Natural killer cell (primary cell): ENCODE data around the gene LRRC32. TPM values are rescaled to one million over a fixed set of nuclear protein-coding genes. Genes with fewer than 3 reads are reported as not detected.

Source experiments
- ATAC-seq, 3 donors: fragments of 150-1000 bp in 2 of 3; fragments of 200-7000 bp in 1 of 3; cut with Tn5 transposase; 1 replicate in 1 of 3; 2 replicates in 2 of 3; pipeline ENCODE4 v1.10.0; 2021; ENCODE audit warnings: mild to moderate bottlenecking in 2 of 3, moderate library complexity in 2 of 3
- DNase-seq, 2 donors: peaks; one replicate each; pipeline versions ENCODE4 v3.0.0 to v3.0.0-alpha.2; 2013 to 2021; ENCODE audit warnings: mixed read lengths in 1 of 2
- H3K27ac ChIP-seq: one replicate; pipeline ENCODE4 v1.5.1; 2013; ENCODE audit warnings: mild to moderate bottlenecking, low read length
- H3K27me3 ChIP-seq: one replicate; pipeline ENCODE4 v1.6.1; 2013; ENCODE audit warnings: low read length; ENCODE audit not compliant: control insufficient read depth, insufficient read depth
- H3K36me3 ChIP-seq: one replicate; pipeline ENCODE4 v1.6.1; 2013; ENCODE audit warnings: low read length; ENCODE audit not compliant: control insufficient read depth, insufficient read depth
- H3K4me1 ChIP-seq: one replicate; pipeline ENCODE4 v1.6.1; 2013; ENCODE audit warnings: low read length; ENCODE audit not compliant: control insufficient read depth, insufficient read depth
- H3K4me3 ChIP-seq: one replicate; pipeline ENCODE4 v1.5.1; 2013; ENCODE audit warnings: low read length
- H3K9me3 ChIP-seq: one replicate; pipeline ENCODE4 v1.6.1; 2013; ENCODE audit warnings: low read length; ENCODE audit not compliant: control insufficient read depth, insufficient read depth
- H3K27ac Mint-ChIP-seq, 2 donors: one replicate each; pipeline ENCODE4 v1.8.0; 2022; ENCODE audit warnings: mild to moderate bottlenecking in 2 of 2, mixed read lengths in 2 of 2, moderate library complexity in 1 of 2
- H3K27me3 Mint-ChIP-seq, 2 donors: one replicate each; pipeline ENCODE4 v1.8.0; 2022; ENCODE audit warnings: low read depth in 2 of 2, mixed read lengths in 2 of 2
- H3K36me3 Mint-ChIP-seq: one replicate; pipeline ENCODE4 v1.8.0; 2022; ENCODE audit warnings: mixed read lengths
- H3K4me1 Mint-ChIP-seq, 2 donors: one replicate each; pipeline ENCODE4 v1.8.0; 2022; ENCODE audit warnings: mixed read lengths in 2 of 2
- H3K4me3 Mint-ChIP-seq: one replicate; pipeline ENCODE4 v1.8.0; 2022; ENCODE audit warnings: mild to moderate bottlenecking, moderate library complexity, mixed read lengths
- H3K9me3 Mint-ChIP-seq, 2 donors: one replicate each; pipeline ENCODE4 v1.8.0; 2022; ENCODE audit warnings: mixed read lengths in 2 of 2
- CTCF ChIP-seq: fragments of 200-600 bp; IDR thresholded peaks from one replicate; pipeline ENCODE4 v1.8.0; 2022; ENCODE audit warnings: antibody characterized with exemption
- WGBS: methylation state at CpG from one replicate; pipeline ENCODE4 v1.1.7; 2013; ENCODE audit warnings: missing lambda C conversion rate; ENCODE audit not compliant: insufficient coverage; 5-methylcytosine and 5-hydroxymethylcytosine counted together
- intact Hi-C: fragments of 100-400 bp; cut with micrococcal nuclease; formaldehyde crosslinking; loops from one replicate; pipeline ENCODE4 v1.14.2; 2022
- total RNA-seq, 4 donors: library from RNA; stranded (reverse); fragments of 120-200 nt in 1 of 4; gene quantifications; one replicate each; pipeline versions ENCODE4 v1.2.3 to v1.2.4, GENCODE V29; 2013 to 2022

LRRC32 gene
- total RNA-seq, 3 donors from 2014 or later (not counting 1 experiment from before 2014, with no cell fraction given) = 0.14 to 1.4 (median 1.4) TPM

- H3K9me3 ChIP-seq = no peaks in the 10 kb centered on the region
- Mint-ChIP-seq H3K9me3 (no peaks in the 10 kb centered on the region), H3K4me1 (peaks cover 35 to 58% of the 10 kb centered on the region in 2 donors), H3K36me3 (no peaks in the 10 kb centered on the region), H3K27me3 (peaks cover 12 to 18% of the 10 kb centered on the region in 2 donors), H3K27ac (no peak overlapping the region), H3K4me3 (peak overlapping the region; percentile 68)
- TF ChIP-seq CTCF = no peak
- peaks cover 55% of the 10 kb centered on the region for H3K4me1 ChIP-seq
- DNase-seq (no peak), ATAC-seq (no peak)
- H3K27me3 ChIP-seq = peaks cover 7% of the 10 kb centered on the region
- H3K36me3 ChIP-seq = no peaks in the 10 kb centered on the region
- H3K4me3 ChIP-seq = no peak overlapping the region
- H3K27ac ChIP-seq = no peak overlapping the region
- WGBS = 95% methylated on average over 3 of the region's 3 CpGs
- intact Hi-C loops = no loop called here
Measured at GRCh38 chr11:76668362-76669155, 2.0 kb downstream of the LRRC32 start.

GRCh38 chr11:76667856-76668255 is 2.7 kb downstream of the LRRC32 start:
- ATAC-seq (no peak), DNase-seq (no peak)
- Histone ChIP-seq H3K4me1 (peaks cover 48% of the 10 kb centered on the region), H3K27ac (no peak overlapping the region), H3K4me3 (no peak overlapping the region), H3K9me3 (no peaks in the 10 kb centered on the region), H3K27me3 (peaks cover 7% of the 10 kb centered on the region), H3K36me3 (no peaks in the 10 kb centered on the region)
- intact Hi-C loops = no loop called here
- Mint-ChIP-seq H3K36me3 (no peaks in the 10 kb centered on the region), H3K4me1 (peaks cover 28 to 51% of the 10 kb centered on the region in 2 donors), H3K4me3 (no peak overlapping the region), H3K27ac (no peak overlapping the region), H3K9me3 (no peaks in the 10 kb centered on the region), H3K27me3 (peaks cover 12 to 18% of the 10 kb centered on the region in 2 donors)
- no peak for TF ChIP-seq CTCF
- WGBS = 88% methylated on average over 7 of the region's 7 CpGs

- H3K4me1 Mint-ChIP-seq = peaks cover 24 to 46% of the 10 kb centered on the region in 2 donors
- intact Hi-C loops = no loop called here
- no peak overlapping the region for H3K4me3 ChIP-seq
- no peak for TF ChIP-seq CTCF
- H3K36me3 Mint-ChIP-seq = no peaks in the 10 kb centered on the region
- H3K4me3 Mint-ChIP-seq = no peak overlapping the region
- no peak overlapping the region for H3K27ac ChIP-seq
- H3K27me3 Mint-ChIP-seq = peaks cover 12 to 18% of the 10 kb centered on the region in 2 donors
- DNase-seq (no peak), ATAC-seq (no peak)
- H3K4me1 ChIP-seq = peaks cover 43% of the 10 kb centered on the region
- no peak overlapping the region for H3K27ac Mint-ChIP-seq
- H3K9me3 Mint-ChIP-seq = no peaks in the 10 kb centered on the region
- H3K9me3 ChIP-seq = no peaks in the 10 kb centered on the region
- WGBS = 86% methylated on average over 15 of the region's 15 CpGs
- H3K36me3 ChIP-seq = no peaks in the 10 kb centered on the region
- H3K27me3 ChIP-seq = peaks cover 7% of the 10 kb centered on the region
Measured at GRCh38 chr11:76667271-76667818, 3.2 kb downstream of the LRRC32 start.
